ENCODE measurements around the gene CHPF. TPM values are rescaled to one million over a fixed set of nuclear protein-coding genes. Genes with fewer than 3 reads are reported as not detected.

CHPF gene
- total RNA-seq, 1 donor from 2014 or later: 4.7 TPM

- H3K27ac Mint-ChIP-seq: peak within 1 kb of the TSS; percentile 86
- peak within 1 kb of the TSS; percentile 98 for H3K4me3 Mint-ChIP-seq
- CTCF ChIA-PET: interaction anchor here (0.9 to 2.2 kb wide), 5 partner anchors 11 to 110 kb away, joined by 3 to 12 read pairs (median 5); no protein-coding TSS in a partner anchor
- no peaks in the 10 kb centered on the region for H3K9me3 Mint-ChIP-seq
- H3K4me1 Mint-ChIP-seq: peaks cover 34% of the 10 kb centered on the region
- H3K27me3 Mint-ChIP-seq: peaks cover 28% of the 10 kb centered on the region
- ATAC-seq (ENCODE audit: low read depth) (peak; percentile 94), DNase-seq (peak; percentile 86)
- peaks cover 17% of the 10 kb centered on the region for H3K36me3 Mint-ChIP-seq (ENCODE audit: low read depth)
- no peak for TF ChIP-seq CTCF (IDR thresholded peaks at IDR 0.05)
- intact Hi-C loops (cut with micrococcal nuclease): loop anchor here (1.0 to 10.0 kb wide), 9 partner anchors 12 to 1706 kb away; partner anchors contain the start of genes CHPF, CNOT9, CNPPD1 and NHEJ1
- POLR2A ChIA-PET: interaction anchor here (0.6 to 2.1 kb wide), 8 partner anchors 8 to 602 kb away, joined by 3 to 20 read pairs (median 4); partner anchors contain the start of genes CHPF, DNAJB2, DNPEP and TMEM198
Measured at GRCh38 chr2:219498280-219499057, 45.1 kb downstream of the CHPF start, which contains the start of gene GMPPA. Gene GMPPA, plus strand, starts transcription at chr2:219498891. Its CDS starts 1,085 bp downstream, at chr2:219499976.

DNA sequence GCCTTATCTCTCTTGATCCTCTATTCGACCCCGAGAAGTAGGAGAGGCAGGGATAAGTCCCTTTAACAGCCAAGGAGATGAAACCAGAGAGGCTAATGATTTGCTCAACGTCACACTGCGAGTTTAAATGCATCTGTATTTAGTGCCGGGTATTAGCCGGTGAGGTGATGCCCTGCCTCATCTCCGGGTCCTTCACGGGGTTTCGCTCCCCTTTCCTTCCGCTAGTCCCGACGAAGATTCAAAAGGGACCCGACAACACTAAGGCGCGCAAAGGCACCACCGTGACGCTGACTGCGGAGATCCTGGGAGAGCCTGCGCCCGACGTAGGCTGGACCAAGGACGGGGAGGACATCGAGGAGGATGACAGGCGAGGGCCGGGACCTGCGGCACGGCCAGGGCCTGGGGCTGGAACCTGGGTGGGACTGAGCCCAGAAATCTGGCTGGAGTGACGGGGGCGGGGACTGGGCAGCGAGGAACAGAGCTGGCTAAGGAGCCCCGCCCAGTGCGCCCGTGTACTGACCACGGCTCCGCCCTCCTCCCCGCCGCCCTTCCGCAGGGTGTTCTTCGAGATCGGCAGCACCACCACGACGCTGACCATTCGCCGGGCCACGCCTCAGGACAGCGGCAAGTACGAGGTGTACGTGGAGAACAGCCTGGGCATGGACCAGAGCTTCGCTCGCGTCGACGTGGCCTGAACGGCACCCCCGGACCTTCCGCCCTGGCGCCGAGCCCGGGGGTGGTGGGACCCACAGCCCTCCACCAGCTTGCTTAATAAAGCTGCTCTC is 45.9 kb downstream of the CHPF start:
- ATAC-seq (ENCODE audit: low read depth) (peak; percentile 7), DNase-seq (no peak)
- Mint-ChIP-seq H3K27ac (peak overlapping the region; percentile 86), H3K36me3 (ENCODE audit: low read depth) (peaks cover 15% of the 10 kb centered on the region), H3K4me1 (peaks cover 34% of the 10 kb centered on the region), H3K4me3 (peak overlapping the region; percentile 98), H3K9me3 (no peaks in the 10 kb centered on the region), H3K27me3 (peaks cover 34% of the 10 kb centered on the region)
- CTCF ChIA-PET: interaction anchor here (1.3 to 2.2 kb wide), 4 partner anchors 12 to 44 kb away, joined by 3 to 12 read pairs (median 6); no protein-coding TSS in a partner anchor
- intact Hi-C loops (cut with micrococcal nuclease): loop anchor here (1.0 to 10.0 kb wide), 9 partner anchors 13 to 1707 kb away; partner anchors contain the start of genes CHPF, CNOT9, CNPPD1 and NHEJ1
- POLR2A ChIA-PET: interaction anchor here (0.5 to 2.1 kb wide), 7 partner anchors 9 to 110 kb away, joined by 3 to 20 read pairs (median 4); partner anchors contain the start of genes CHPF, DNPEP and TMEM198
- no peak for TF ChIP-seq CTCF (IDR thresholded peaks at IDR 0.05)

DNA sequence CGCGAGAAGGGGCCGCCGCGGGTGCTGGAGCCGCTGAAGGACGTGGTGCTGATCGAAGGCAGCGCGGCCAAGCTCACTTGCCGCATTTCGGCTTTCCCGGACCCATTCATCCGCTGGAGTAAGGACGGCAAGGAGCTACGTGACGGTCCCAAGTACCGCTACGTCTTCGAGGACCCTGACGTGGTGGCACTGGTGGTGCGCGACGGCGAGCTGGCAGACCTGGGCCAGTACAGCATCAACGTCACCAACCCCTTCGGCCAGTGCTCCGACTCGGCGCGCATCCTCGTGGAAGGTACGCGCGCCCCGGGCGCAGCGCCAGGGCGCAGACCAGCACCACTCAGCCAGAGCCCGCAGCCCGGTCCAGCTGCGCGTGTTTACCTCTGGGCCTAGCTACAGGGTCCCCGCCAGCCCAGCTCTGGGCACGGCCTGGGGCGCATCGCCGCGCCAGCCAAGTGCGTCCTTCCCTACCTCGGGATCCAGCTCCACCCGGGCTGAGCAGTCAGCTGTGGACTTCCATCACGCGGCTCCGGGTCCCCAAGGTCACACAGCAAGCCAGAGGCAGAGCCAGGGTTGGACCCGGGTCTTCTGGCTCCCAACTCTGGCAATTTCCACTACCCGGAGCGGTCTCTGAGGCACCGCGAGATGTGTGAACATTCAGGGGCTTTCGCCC is 46.6 kb downstream of the CHPF start:
- DNase-seq (no peak), ATAC-seq (ENCODE audit: low read depth) (no peak)
- ChIA-PET POLR2A (interaction anchor here (0.5 kb wide), 1 partner anchor 101 kb away, joined by 4 read pairs; no protein-coding TSS in a partner anchor), CTCF (interaction anchor here (0.7 to 5.7 kb wide), 4 partner anchors 13 to 92 kb away, joined by 3 to 63 read pairs (median 6); no protein-coding TSS in a partner anchor)
- Mint-ChIP-seq H3K4me3 (peak overlapping the region; percentile 98), H3K27ac (no peak overlapping the region), H3K4me1 (peaks cover 34% of the 10 kb centered on the region), H3K9me3 (no peaks in the 10 kb centered on the region), H3K36me3 (ENCODE audit: low read depth) (peaks cover 8% of the 10 kb centered on the region), H3K27me3 (peaks cover 37% of the 10 kb centered on the region)
- intact Hi-C loops (cut with micrococcal nuclease): loop anchor here (5.0 to 10.0 kb wide), 2 partner anchors 320 to 1708 kb away; partner anchors contain the start of genes CNPPD1 and RETREG2
- no peak for TF ChIP-seq CTCF (IDR thresholded peaks at IDR 0.05)

DNA sequence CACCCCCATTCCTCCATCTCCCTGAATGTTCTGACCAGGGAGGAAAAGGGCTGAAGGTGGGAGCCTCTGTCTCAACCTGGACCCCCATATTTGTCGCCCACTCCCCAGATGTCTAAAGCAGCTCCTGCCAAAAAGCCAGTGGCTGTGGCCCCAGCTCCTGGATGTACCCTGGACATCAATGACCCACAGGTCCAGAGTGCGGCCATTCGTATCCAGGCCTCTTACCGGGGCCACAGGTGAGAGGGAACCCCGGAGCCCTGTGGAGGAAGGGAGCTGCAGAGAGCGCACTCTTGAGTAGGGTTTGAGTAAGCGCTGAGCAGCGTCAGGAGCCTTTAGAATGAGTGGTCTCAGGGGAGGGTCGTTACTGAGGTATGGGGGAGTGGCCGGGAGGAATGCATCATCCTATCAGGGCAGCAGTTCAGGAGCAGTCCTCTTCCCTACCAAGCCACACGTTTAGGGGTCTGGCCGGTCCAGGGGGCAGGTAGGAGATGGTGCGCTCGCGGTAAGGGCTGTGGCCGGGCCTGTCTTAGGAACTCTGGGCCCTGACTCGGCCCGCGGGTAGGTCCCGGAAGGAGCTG is 47.3 kb downstream of the CHPF start:
- peak overlapping the region; percentile 38 for H3K4me3 Mint-ChIP-seq
- TF ChIP-seq CTCF (IDR thresholded peaks at IDR 0.05): no peak
- H3K27ac Mint-ChIP-seq: no peak overlapping the region
- intact Hi-C loops (cut with micrococcal nuclease): loop anchor here (5.0 to 10.0 kb wide), 2 partner anchors 319 to 1708 kb away; partner anchors contain the start of genes CNPPD1 and RETREG2
- POLR2A ChIA-PET: interaction anchor here (1.2 kb wide), 1 partner anchor 34 kb away, joined by 3 read pairs; no protein-coding TSS in a partner anchor
- H3K27me3 Mint-ChIP-seq: peaks cover 40% of the 10 kb centered on the region
- H3K4me1 Mint-ChIP-seq: peaks cover 34% of the 10 kb centered on the region
- no peaks in the 10 kb centered on the region for H3K9me3 Mint-ChIP-seq
- peaks cover 4% of the 10 kb centered on the region for H3K36me3 Mint-ChIP-seq (ENCODE audit: low read depth)
- CTCF ChIA-PET: interaction anchor here (0.7 to 5.7 kb wide), 6 partner anchors 31 to 147 kb away, joined by 3 to 63 read pairs (median 5); partner anchors contain the start of gene STK11IP
- no peak for ATAC-seq (ENCODE audit: low read depth)
- DNase-seq: no peak
